Measurements from ENCODE around the gene MTNR1B. TPM values are rescaled to one million over a fixed set of nuclear protein-coding genes. Genes with fewer than 3 reads are reported as not detected.

The MTNR1B gene
- total and polyA plus RNA-seq, 2 of the 13 experiments (the other 11 are each of a cell fraction or from before 2014, with no cell fraction given), result not detected

GRCh38 chr11:92941676-92942571 lies 27.5 kb upstream of the MTNR1B start:
- Histone ChIP-seq H2AFZ (ENCODE audit: low read length) (no peak overlapping the region), H3K36me3 (replicated peaks in 1 of 2; ENCODE audit: control insufficient read depth in 1 of 2, insufficient read depth in 2 of 2, low read length in 2 of 2) (no peaks in the 10 kb centered on the region), H3K27ac (ENCODE audit: extremely low read length, insufficient read depth, low read length) (no peak overlapping the region), H3K4me2 (ENCODE audit: low read depth, low read length) (no peak overlapping the region), H3K4me1 (ENCODE audit: insufficient read depth, low read length) (no peaks in the 10 kb centered on the region), H3K27me3 (ENCODE audit: control insufficient read depth in 1 of 2, insufficient read depth in 2 of 2, low read length in 2 of 2) (no peaks in the 10 kb centered on the region), H3K79me2 (ENCODE audit: insufficient read depth, low read length) (no peaks in the 10 kb centered on the region), H3K9ac (ENCODE audit: insufficient read depth, low read depth, low read length) (no peak overlapping the region), H3K9me3 (ENCODE audit: low read length) (peaks cover 16% of the 10 kb centered on the region; the same call in 1 of the 2 replicates), H3K4me3 (replicated peaks in 1 of 3; ENCODE audit: insufficient read depth in 1 of 3, low read depth in 2 of 3, low read length in 3 of 3) (no peak overlapping the region), H4K20me1 (ENCODE audit: insufficient read depth, low read length) (no peaks in the 10 kb centered on the region)
- WGBS (ENCODE audit: low lambda C conversion rate), result 2% methylated on average over 12 of the region's 12 CpGs
- peak; percentile 46 for FAIRE-seq
- BruUV-seq (replicated peaks), result no TSS peak
- in situ Hi-C loops (cut with HindIII; ENCODE audit: extremely low pct_ligation_motif_present, low pct_unique_long_range_greater_than_20kb) (loop anchor here (10.0 to 25.0 kb wide), 3 partner anchors 220 to 695 kb away; no protein-coding TSS in a partner anchor), intact Hi-C loops (cut with micrococcal nuclease; ENCODE audit: unreplicated experiment) (loop anchor here (1.0 to 10.0 kb wide), 4 partner anchors 123 to 713 kb away; no protein-coding TSS in a partner anchor)
- peak; percentile 72 for ATAC-seq
- peak; percentile 23 for DNase-seq (ENCODE audit: low spot score)
- ChIA-PET POLR2A (no interaction called here), CTCF (ENCODE audit: low intra/inter-chr PET ratio, low total read pairs) (interaction anchor here (0.9 to 2.7 kb wide), 5 partner anchors 123 to 294 kb away, joined by 3 to 22 read pairs (median 4); no protein-coding TSS in a partner anchor)
- TF ChIP-seq, protein P1, sequence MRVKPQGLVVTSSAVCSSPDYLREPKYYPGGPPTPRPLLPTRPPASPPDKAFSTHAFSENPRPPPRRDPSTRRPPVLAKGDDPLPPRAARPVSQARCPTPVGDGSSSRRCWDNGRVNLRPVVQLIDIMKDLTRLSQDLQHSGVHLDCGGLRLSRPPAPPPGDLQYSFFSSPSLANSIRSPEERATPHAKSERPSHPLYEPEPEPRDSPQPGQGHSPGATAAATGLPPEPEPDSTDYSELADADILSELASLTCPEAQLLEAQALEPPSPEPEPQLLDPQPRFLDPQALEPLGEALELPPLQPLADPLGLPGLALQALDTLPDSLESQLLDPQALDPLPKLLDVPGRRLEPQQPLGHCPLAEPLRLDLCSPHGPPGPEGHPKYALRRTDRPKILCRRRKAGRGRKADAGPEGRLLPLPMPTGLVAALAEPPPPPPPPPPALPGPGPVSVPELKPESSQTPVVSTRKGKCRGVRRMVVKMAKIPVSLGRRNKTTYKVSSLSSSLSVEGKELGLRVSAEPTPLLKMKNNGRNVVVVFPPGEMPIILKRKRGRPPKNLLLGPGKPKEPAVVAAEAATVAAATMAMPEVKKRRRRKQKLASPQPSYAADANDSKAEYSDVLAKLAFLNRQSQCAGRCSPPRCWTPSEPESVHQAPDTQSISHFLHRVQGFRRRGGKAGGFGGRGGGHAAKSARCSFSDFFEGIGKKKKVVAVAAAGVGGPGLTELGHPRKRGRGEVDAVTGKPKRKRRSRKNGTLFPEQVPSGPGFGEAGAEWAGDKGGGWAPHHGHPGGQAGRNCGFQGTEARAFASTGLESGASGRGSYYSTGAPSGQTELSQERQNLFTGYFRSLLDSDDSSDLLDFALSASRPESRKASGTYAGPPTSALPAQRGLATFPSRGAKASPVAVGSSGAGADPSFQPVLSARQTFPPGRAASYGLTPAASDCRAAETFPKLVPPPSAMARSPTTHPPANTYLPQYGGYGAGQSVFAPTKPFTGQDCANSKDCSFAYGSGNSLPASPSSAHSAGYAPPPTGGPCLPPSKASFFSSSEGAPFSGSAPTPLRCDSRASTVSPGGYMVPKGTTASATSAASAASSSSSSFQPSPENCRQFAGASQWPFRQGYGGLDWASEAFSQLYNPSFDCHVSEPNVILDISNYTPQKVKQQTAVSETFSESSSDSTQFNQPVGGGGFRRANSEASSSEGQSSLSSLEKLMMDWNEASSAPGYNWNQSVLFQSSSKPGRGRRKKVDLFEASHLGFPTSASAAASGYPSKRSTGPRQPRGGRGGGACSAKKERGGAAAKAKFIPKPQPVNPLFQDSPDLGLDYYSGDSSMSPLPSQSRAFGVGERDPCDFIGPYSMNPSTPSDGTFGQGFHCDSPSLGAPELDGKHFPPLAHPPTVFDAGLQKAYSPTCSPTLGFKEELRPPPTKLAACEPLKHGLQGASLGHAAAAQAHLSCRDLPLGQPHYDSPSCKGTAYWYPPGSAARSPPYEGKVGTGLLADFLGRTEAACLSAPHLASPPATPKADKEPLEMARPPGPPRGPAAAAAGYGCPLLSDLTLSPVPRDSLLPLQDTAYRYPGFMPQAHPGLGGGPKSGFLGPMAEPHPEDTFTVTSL (CRISPR knock-in tag; IDR thresholded peaks at IDR 0.05; ENCODE audit: borderline replicate concordance), result no peak
- TF ChIP-seq STAG1 (CRISPR knock-in tag; IDR thresholded peaks at IDR 0.05) (peak; percentile 85), NCOA1 (CRISPR knock-in tag; IDR thresholded peaks at IDR 0.05) (no peak), ZNF816 (CRISPR knock-in tag; IDR thresholded peaks at IDR 0.05; ENCODE audit: borderline replicate concordance) (0 out of 2 replicates have a peak, but pooled peaks have one; percentile 31), NBN (conservative IDR thresholded peaks at IDR 0.05) (no peak), ZNF468 (CRISPR knock-in tag; IDR thresholded peaks at IDR 0.05) (no peak), TBX3 (IDR thresholded peaks at IDR 0.05; ENCODE audit: borderline replicate concordance) (no peak), ZBTB8A (CRISPR knock-in tag; IDR thresholded peaks at IDR 0.05; ENCODE audit: borderline replicate concordance, low read depth) (no peak), ZNF383 (CRISPR knock-in tag; IDR thresholded peaks at IDR 0.05; ENCODE audit: borderline replicate concordance) (no peak), HNRNPK (IDR thresholded peaks at IDR 0.05; ENCODE audit: low read depth, low read length, poor library complexity, severe bottlenecking) (peak; percentile 16), ATM (IDR thresholded peaks at IDR 0.05; ENCODE audit: borderline replicate concordance) (no peak)
- TF ChIP-seq, protein P2, sequence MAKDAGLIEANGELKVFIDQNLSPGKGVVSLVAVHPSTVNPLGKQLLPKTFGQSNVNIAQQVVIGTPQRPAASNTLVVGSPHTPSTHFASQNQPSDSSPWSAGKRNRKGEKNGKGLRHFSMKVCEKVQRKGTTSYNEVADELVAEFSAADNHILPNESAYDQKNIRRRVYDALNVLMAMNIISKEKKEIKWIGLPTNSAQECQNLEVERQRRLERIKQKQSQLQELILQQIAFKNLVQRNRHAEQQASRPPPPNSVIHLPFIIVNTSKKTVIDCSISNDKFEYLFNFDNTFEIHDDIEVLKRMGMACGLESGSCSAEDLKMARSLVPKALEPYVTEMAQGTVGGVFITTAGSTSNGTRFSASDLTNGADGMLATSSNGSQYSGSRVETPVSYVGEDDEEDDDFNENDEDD (CRISPR knock-in tag; IDR thresholded peaks at IDR 0.05; ENCODE audit: borderline replicate concordance), result no peak
- TF ChIP-seq, protein P3, sequence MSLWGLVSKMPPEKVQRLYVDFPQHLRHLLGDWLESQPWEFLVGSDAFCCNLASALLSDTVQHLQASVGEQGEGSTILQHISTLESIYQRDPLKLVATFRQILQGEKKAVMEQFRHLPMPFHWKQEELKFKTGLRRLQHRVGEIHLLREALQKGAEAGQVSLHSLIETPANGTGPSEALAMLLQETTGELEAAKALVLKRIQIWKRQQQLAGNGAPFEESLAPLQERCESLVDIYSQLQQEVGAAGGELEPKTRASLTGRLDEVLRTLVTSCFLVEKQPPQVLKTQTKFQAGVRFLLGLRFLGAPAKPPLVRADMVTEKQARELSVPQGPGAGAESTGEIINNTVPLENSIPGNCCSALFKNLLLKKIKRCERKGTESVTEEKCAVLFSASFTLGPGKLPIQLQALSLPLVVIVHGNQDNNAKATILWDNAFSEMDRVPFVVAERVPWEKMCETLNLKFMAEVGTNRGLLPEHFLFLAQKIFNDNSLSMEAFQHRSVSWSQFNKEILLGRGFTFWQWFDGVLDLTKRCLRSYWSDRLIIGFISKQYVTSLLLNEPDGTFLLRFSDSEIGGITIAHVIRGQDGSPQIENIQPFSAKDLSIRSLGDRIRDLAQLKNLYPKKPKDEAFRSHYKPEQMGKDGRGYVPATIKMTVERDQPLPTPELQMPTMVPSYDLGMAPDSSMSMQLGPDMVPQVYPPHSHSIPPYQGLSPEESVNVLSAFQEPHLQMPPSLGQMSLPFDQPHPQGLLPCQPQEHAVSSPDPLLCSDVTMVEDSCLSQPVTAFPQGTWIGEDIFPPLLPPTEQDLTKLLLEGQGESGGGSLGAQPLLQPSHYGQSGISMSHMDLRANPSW (CRISPR knock-in tag; IDR thresholded peaks at IDR 0.05; ENCODE audit: borderline replicate concordance), result no peak
